Fibroblast of mammary gland (primary cell): Measurements from ENCODE around the gene CCNI2.

Experiments used
- DNase-seq: peaks from one replicate; pipeline ENCODE4 v3.0.0-alpha.2; 2010; ENCODE audit warnings: low read depth
- H3K4me3 ChIP-seq: 2 replicates; pipeline ENCODE4 v1.5.1; 2011; ENCODE audit warnings: low read depth, mild to moderate bottlenecking, low read length, moderate library complexity; ENCODE audit not compliant: control insufficient read depth
- CTCF ChIP-seq: conservative IDR thresholded peaks from 2 replicates; pipeline ENCODE4 v1.5.1; 2011; ENCODE audit warnings: low read depth, low read length, inconsistent platforms; ENCODE audit not compliant: control insufficient read depth, insufficient read depth

Gene CCNI2

DNA sequence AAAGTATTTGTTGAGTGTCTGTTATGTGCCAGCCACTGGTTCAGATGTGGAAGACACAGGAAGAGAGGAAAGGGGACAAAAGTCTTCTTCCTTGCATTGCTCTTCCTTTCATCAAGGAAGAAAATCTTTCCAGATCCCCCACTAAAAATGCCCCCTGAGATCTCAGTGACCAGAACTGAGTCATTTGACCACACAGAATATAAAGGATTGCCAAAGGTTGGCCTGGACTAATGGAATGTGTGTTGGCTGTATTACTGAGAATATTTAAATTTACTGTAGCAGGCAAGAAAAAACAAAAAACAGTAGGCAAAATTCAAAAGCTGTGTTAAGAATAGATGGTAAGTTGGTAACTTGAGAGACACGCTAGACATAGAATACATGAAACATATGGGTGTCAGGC, 39.9 kb downstream of the CCNI2 start:
- no peak overlapping the region for H3K4me3 ChIP-seq
- peak; percentile 65 for DNase-seq
- no peak for TF ChIP-seq CTCF

DNA sequence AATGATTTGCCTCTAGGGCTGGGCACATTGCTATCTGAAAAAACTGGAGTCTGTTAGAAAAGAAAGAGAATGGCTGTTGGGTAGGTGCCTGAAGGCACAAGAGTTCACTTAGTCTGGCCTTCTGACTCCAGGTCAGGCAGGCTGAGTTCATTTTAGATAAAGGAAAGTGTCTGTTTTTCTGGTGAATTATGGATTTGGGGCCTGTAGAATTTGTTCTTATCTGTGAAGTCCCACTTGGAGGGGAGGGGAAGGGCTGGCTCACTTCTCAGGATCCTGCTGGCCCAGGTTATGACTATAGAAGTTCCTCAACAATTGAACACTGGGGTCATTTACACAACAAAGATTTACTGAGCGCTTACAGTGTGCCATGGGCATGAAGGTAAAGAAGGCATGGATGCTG, 41.3 kb downstream of the CCNI2 start:
- DNase-seq: no peak
- no peak overlapping the region for H3K4me3 ChIP-seq
- no peak for TF ChIP-seq CTCF

DNA sequence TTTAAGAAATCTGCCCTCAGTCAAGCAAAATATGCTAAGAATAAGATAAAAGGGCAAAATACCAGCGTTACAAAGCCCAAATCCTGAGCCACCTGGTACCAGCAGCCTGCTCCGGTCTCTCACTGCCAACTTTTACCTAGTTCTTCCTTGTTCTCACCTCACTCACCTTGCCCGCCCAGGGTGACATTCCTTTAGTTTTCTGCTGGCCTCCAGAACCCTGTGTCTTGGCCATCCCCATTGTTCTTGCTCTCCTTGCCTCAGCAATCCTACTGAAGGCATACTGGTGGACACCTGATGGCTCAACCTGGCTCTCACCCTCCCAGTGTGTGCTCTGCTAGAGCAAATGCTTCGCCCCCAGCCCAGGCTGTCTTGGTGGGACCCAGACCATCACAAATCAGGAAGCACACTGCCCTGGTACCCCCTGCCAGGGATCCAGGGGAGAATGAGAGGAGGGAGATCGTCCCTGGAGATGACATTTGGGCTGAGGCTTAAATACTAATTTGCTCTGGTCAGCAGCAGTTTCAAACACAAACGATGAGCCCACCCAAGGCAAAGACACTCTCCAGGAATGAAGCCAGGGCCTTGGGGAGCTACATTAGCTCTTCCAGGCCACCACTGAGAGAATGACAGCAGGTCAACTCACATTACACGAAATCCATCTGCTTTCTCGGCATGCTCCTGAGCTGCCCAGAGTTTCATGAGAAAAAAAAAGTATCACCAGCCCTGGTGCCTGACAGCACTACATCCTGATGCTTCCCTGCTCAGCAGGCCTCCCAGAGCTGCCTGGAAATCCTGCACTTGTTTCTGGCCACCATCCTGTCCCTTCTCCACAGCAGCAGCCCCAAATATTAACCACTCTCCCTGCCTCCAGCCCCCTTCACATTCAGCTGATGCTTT, 42.0 kb downstream of the CCNI2 start:
- no peak overlapping the region for H3K4me3 ChIP-seq
- TF ChIP-seq CTCF: no peak
- DNase-seq: no peak

- DNase-seq: no peak
- no peak overlapping the region for H3K4me3 ChIP-seq
- TF ChIP-seq CTCF: no peak
Measured at GRCh38 chr5:132790201-132790865, 43.1 kb downstream of the CCNI2 start.

DNA sequence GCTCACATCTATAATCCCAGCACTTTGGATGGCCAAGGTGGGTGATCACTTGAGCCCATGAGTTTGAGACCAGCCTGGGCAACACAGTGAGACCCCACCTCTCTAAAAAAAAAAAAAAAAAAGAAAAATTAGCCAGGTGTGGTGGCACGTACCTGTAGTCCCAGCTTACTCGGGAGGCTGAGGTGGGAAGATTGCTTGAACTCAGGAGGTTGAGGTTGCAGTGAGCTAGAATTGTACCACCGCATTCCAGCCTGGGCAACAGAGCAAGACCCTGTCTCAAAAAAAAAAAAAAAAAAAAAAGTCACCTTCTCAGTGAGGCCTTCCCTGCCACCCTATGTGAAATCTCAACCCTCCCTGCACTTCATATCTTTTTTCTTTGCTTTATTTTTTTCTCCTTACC, 43.8 kb downstream of the CCNI2 start:
- H3K4me3 ChIP-seq: no peak overlapping the region
- DNase-seq: no peak
- no peak for TF ChIP-seq CTCF

DNA sequence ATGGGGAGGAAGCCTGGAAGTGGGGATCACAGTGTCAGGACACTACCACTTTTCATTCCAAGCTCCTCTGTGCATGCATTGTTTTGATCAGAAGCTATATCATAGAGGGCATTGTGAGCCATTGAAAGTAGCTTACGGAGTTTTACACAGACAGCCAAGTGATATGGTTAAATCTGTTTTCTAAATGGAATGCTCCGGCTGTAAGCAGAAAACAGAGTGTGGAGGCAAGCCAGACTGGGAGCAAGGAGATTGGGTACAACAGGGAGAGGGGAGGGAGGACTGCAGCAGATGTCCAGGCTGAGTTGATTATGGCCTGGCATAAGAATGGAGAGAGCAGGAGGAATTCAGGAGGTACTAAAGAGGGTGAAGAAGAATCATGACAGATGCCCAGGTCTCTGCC, 50.4 kb downstream of the CCNI2 start:
- no peak for TF ChIP-seq CTCF
- no peak overlapping the region for H3K4me3 ChIP-seq
- no peak for DNase-seq
